ENCODE data around the gene PER2. TPM values are rescaled to one million over a fixed set of nuclear protein-coding genes. Genes with fewer than 3 reads are reported as not detected.
"Not testable (repeated sequence)": the region's sequence is repeated elsewhere in the genome, so short reads cannot be mapped to it uniquely, and the experiment has no call there.

PER2 gene
- 1 to 10 TPM; 5.5 to 7.2 TPM for total RNA-seq

GRCh38 chr2:238287737-238288649 is at the start of gene PER2:
Gene PER2, minus strand, starts transcription at chr2:238288610. Its CDS starts 10,674 bp downstream, at chr2:238277936.
- peaks cover 36% of the 10 kb centered on the region for H3K4me1 Mint-ChIP-seq (ENCODE audit: low read depth)
- ChIA-PET POLR2A (interaction anchor here (0.7 to 1.9 kb wide), 4 partner anchors 34 to 227 kb away, joined by 3 to 8 read pairs (median 4); partner anchors contain the start of gene SCLY), CTCF (interaction anchor here (1.2 to 2.3 kb wide), 2 partner anchors 32 to 86 kb away, joined by 3 to 7 read pairs; no protein-coding TSS in a partner anchor)
- H3K4me3 Mint-ChIP-seq = peak within 1 kb of the TSS; percentile 85
- DNase-seq = peak; percentile 66
- no peaks in the 10 kb centered on the region for H3K27me3 Mint-ChIP-seq
- no peaks in the 10 kb centered on the region for H3K9me3 Mint-ChIP-seq
- H3K36me3 Mint-ChIP-seq = no peaks in the 10 kb centered on the region
- intact Hi-C loops (cut with micrococcal nuclease) = loop anchor here (1.0 to 10.0 kb wide), 7 partner anchors 31 to 601 kb away; partner anchors contain the start of genes ASB1, ILKAP, SCLY and TRAF3IP1
- H3K27ac Mint-ChIP-seq = peak within 1 kb of the TSS; percentile 72

GRCh38 chr2:238337846-238338245 is 49.4 kb upstream of the PER2 start:
- peaks cover 3% of the 10 kb centered on the region for H3K36me3 Mint-ChIP-seq
- DNase-seq = no peak
- no peaks in the 10 kb centered on the region for H3K9me3 Mint-ChIP-seq
- no peak overlapping the region for H3K27ac Mint-ChIP-seq
- H3K4me3 Mint-ChIP-seq = no peak overlapping the region
- ChIA-PET POLR2A (no interaction called here), CTCF (no interaction called here)
- intact Hi-C loops (cut with micrococcal nuclease) = no loop called here
- no peaks in the 10 kb centered on the region for H3K27me3 Mint-ChIP-seq
- no peaks in the 10 kb centered on the region for H3K4me1 Mint-ChIP-seq (ENCODE audit: low read depth)

DNA sequence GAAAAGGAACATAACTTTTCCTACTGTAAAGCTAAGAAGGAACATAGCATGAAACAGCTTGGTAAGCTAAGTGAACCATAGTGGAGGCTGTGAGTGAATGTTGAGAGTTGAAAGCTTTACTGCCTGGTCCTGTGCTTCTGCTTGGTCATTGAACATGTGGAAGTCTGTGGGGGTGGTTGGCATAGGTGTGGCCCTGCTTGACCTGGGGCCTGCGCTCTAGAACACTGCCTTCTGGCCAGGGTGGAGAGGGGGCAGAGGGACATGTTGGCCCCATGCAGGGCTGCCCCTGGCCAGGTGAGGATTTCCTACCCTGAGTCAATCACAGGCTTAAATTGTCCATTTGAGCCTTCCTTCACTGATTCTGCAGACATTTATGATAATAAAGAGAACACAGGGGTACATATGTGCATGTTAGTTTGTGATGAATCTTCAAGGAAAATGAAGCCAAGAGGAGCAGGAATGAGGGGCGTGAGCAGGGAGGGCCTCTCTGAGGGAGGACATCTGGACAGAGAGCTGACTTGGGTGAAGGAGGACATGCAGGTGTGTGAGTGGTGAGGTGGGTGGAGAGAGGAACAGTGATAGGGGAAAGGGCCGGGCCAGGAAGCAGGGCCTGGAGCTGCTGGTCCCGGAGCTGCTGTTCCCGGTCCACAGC is 48.5 kb upstream of the PER2 start:
- DNase-seq = no peak
- CTCF ChIA-PET = no interaction called here
- intact Hi-C loops (cut with micrococcal nuclease) = no loop called here

GRCh38 chr2:238336151-238336550 is 47.7 kb upstream of the PER2 start:
- ChIA-PET CTCF (no interaction called here), POLR2A (no interaction called here)
- Mint-ChIP-seq H3K27ac (no peak overlapping the region), H3K4me3 (no peak overlapping the region), H3K9me3 (no peaks in the 10 kb centered on the region), H3K27me3 (no peaks in the 10 kb centered on the region), H3K36me3 (peaks cover 3% of the 10 kb centered on the region), H3K4me1 (ENCODE audit: low read depth) (no peaks in the 10 kb centered on the region)
- no peak for DNase-seq
- intact Hi-C loops (cut with micrococcal nuclease) = no loop called here

More for the DNA sequence above, 48.5 kb upstream of the PER2 start:
- H3K27me3 Mint-ChIP-seq = no peaks in the 10 kb centered on the region
- no peak overlapping the region for H3K27ac Mint-ChIP-seq
- H3K9me3 Mint-ChIP-seq = no peaks in the 10 kb centered on the region
- POLR2A ChIA-PET = no interaction called here
- peaks cover 3% of the 10 kb centered on the region for H3K36me3 Mint-ChIP-seq
- no peaks in the 10 kb centered on the region for H3K4me1 Mint-ChIP-seq (ENCODE audit: low read depth)
- no peak overlapping the region for H3K4me3 Mint-ChIP-seq

GRCh38 chr2:238335591-238335990 is 47.2 kb upstream of the PER2 start:
- H3K27me3 Mint-ChIP-seq; H3K9me3 Mint-ChIP-seq; H3K4me1 Mint-ChIP-seq (ENCODE audit: low read depth); CTCF ChIA-PET; DNase-seq; H3K27ac Mint-ChIP-seq; H3K4me3 Mint-ChIP-seq; H3K36me3 Mint-ChIP-seq; POLR2A ChIA-PET; intact Hi-C loops (cut with micrococcal nuclease): not testable (repeated sequence)

GRCh38 chr2:238334885-238335284 is 46.5 kb upstream of the PER2 start:
- intact Hi-C loops (cut with micrococcal nuclease) = no loop called here
- DNase-seq = no peak
- no peak overlapping the region for H3K27ac Mint-ChIP-seq
- no peak overlapping the region for H3K4me3 Mint-ChIP-seq
- ChIA-PET POLR2A (no interaction called here), CTCF (no interaction called here)
- no peaks in the 10 kb centered on the region for H3K4me1 Mint-ChIP-seq (ENCODE audit: low read depth)
- H3K9me3 Mint-ChIP-seq = no peaks in the 10 kb centered on the region
- no peaks in the 10 kb centered on the region for H3K27me3 Mint-ChIP-seq
- H3K36me3 Mint-ChIP-seq = peaks cover 3% of the 10 kb centered on the region

GRCh38 chr2:238331916-238332315 is 43.5 kb upstream of the PER2 start:
- peaks cover 15% of the 10 kb centered on the region for H3K36me3 Mint-ChIP-seq
- H3K27me3 Mint-ChIP-seq = no peaks in the 10 kb centered on the region
- H3K27ac Mint-ChIP-seq = no peak overlapping the region
- DNase-seq = no peak
- H3K9me3 Mint-ChIP-seq = no peaks in the 10 kb centered on the region
- ChIA-PET POLR2A (no interaction called here), CTCF (no interaction called here)
- intact Hi-C loops (cut with micrococcal nuclease) = no loop called here
- H3K4me3 Mint-ChIP-seq = no peak overlapping the region
- H3K4me1 Mint-ChIP-seq (ENCODE audit: low read depth) = no peaks in the 10 kb centered on the region

DNA sequence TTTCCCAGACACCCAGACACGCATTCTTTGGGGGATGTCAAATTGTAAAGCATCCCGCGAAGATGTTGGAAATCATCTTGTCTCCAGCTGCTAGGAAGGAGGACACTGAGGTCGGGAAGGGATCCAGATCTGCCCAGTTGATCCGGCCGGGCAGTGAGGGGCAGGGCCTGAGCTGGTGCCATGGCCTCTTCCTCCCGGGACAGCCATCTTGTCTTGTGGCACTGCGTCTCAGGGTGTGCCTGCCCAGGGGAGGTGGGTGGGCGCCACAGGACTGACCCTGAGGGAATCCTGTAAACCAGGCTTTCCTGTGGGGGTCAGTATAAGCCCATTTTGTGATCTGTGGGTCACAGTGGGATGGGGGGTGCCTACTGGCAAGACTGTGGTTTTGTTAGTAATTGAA is 42.0 kb upstream of the PER2 start:
- Mint-ChIP-seq H3K4me1 (ENCODE audit: low read depth) (peaks cover under 1% of the 10 kb centered on the region), H3K4me3 (no peak overlapping the region), H3K27me3 (no peaks in the 10 kb centered on the region), H3K9me3 (no peaks in the 10 kb centered on the region), H3K36me3 (peaks cover 16% of the 10 kb centered on the region), H3K27ac (no peak overlapping the region)
- ChIA-PET POLR2A (no interaction called here), CTCF (no interaction called here)
- intact Hi-C loops (cut with micrococcal nuclease) = no loop called here
- DNase-seq = no peak

DNA sequence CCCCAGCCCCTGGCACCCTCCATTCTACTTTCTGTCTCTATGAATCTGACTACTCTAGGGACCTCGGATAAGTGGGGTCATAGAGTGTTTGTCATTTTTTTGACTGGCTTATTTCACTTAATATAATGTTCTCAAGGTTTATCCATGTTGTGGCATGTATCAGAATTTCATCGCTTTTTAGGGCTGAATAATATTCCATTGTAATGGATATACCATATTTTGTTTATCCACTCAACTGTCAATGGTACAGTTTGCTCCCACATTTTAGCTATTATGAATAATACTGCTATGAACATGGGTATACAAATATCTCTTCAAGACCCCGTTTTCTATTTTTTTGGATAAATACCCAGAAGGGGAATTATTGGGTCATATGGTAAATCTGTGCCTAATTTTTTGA is 39.3 kb upstream of the PER2 start:
- Mint-ChIP-seq H3K27ac (no peak overlapping the region), H3K36me3 (peaks cover 15% of the 10 kb centered on the region), H3K9me3 (no peaks in the 10 kb centered on the region), H3K4me3 (no peak overlapping the region), H3K27me3 (no peaks in the 10 kb centered on the region), H3K4me1 (ENCODE audit: low read depth) (peaks cover 7% of the 10 kb centered on the region)
- no peak for DNase-seq
- intact Hi-C loops (cut with micrococcal nuclease) = no loop called here
- ChIA-PET POLR2A (no interaction called here), CTCF (no interaction called here)

GRCh38 chr2:238326801-238327365 is 38.5 kb upstream of the PER2 start:
- intact Hi-C loops (cut with micrococcal nuclease) = no loop called here
- H3K27ac Mint-ChIP-seq = no peak overlapping the region

GRCh38 chr2:238325694-238326093 is 37.3 kb upstream of the PER2 start:
- DNase-seq = no peak
- intact Hi-C loops (cut with micrococcal nuclease) = no loop called here
- no peak overlapping the region for H3K4me3 Mint-ChIP-seq
- H3K27me3 Mint-ChIP-seq = no peaks in the 10 kb centered on the region
- ChIA-PET POLR2A (no interaction called here), CTCF (no interaction called here)
- no peaks in the 10 kb centered on the region for H3K9me3 Mint-ChIP-seq
- H3K27ac Mint-ChIP-seq = no peak overlapping the region
- H3K36me3 Mint-ChIP-seq = peaks cover 15% of the 10 kb centered on the region
- peaks cover 14% of the 10 kb centered on the region for H3K4me1 Mint-ChIP-seq (ENCODE audit: low read depth)

More at GRCh38 chr2:238326801-238327365, 38.5 kb upstream of the PER2 start:
- H3K27me3 Mint-ChIP-seq = no peaks in the 10 kb centered on the region
- CTCF ChIA-PET = interaction anchor here (0.6 kb wide), 1 partner anchor 491 kb away, joined by 3 read pairs; no protein-coding TSS in a partner anchor
- H3K9me3 Mint-ChIP-seq = no peaks in the 10 kb centered on the region
- DNase-seq = no peak
- no peak overlapping the region for H3K4me3 Mint-ChIP-seq
- POLR2A ChIA-PET = no interaction called here
- H3K36me3 Mint-ChIP-seq = peaks cover 15% of the 10 kb centered on the region
- H3K4me1 Mint-ChIP-seq (ENCODE audit: low read depth) = peaks cover 8% of the 10 kb centered on the region

DNA sequence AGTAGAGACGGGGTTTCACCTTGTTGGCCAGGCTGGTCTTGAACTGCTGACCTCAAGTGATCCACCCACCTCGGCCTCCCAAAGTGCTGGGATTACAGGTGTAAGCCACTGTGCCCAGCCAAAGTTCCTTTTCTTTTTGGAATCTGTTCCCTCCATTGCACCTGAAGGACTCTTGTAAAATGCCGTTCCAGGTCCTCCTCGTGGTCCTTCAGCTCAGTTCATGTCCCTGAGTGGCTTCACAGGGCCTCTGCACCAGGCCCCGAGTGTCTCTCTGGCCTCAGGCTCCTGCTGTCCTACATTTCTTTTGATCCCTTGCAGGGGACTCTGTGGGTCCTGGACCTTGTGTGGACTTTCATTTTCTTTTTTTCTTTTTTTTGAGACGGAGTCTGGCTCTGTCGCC is 35.8 kb upstream of the PER2 start:
- peaks cover 19% of the 10 kb centered on the region for H3K4me1 Mint-ChIP-seq (ENCODE audit: low read depth)
- H3K27ac Mint-ChIP-seq; H3K27me3 Mint-ChIP-seq; H3K4me3 Mint-ChIP-seq; intact Hi-C loops (cut with micrococcal nuclease); DNase-seq; H3K9me3 Mint-ChIP-seq; CTCF ChIA-PET; POLR2A ChIA-PET: not testable (repeated sequence)
- peaks cover 10% of the 10 kb centered on the region for H3K36me3 Mint-ChIP-seq

Data from activated CD4-positive, alpha-beta memory T cell treated with anti-CD3 and anti-CD28 coated beads for 36 hours (primary cell).